ENCODE data around the gene DPT.

- TF ChIP-seq, protein P1, sequence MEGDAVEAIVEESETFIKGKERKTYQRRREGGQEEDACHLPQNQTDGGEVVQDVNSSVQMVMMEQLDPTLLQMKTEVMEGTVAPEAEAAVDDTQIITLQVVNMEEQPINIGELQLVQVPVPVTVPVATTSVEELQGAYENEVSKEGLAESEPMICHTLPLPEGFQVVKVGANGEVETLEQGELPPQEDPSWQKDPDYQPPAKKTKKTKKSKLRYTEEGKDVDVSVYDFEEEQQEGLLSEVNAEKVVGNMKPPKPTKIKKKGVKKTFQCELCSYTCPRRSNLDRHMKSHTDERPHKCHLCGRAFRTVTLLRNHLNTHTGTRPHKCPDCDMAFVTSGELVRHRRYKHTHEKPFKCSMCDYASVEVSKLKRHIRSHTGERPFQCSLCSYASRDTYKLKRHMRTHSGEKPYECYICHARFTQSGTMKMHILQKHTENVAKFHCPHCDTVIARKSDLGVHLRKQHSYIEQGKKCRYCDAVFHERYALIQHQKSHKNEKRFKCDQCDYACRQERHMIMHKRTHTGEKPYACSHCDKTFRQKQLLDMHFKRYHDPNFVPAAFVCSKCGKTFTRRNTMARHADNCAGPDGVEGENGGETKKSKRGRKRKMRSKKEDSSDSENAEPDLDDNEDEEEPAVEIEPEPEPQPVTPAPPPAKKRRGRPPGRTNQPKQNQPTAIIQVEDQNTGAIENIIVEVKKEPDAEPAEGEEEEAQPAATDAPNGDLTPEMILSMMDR (IDR thresholded peaks at IDR 0.05), result no peak
- no peak for TF ChIP-seq POLR2A (IDR thresholded peaks at IDR 0.05)
These were observed 46.4 kb upstream of the DPT start for GRCh38 chr1:168775366-168775765.
